ENCODE measurements around the gene RIN3. TPM values are rescaled to one million over a fixed set of nuclear protein-coding genes. Genes with fewer than 3 reads are reported as not detected.

The RIN3 gene
- total and polyA plus RNA-seq, 2 of the 4 experiments (the other 2 are of a cell fraction) = 2.5 to 11.1 TPM

- no peak overlapping the region for H2BK20ac ChIP-seq (ENCODE audit: low read depth, low read length)
- no peak overlapping the region for H2AK5ac ChIP-seq (ENCODE audit: low read depth, low read length)
- CTCF ChIA-PET = no interaction called here
- H3K9ac ChIP-seq (ENCODE audit: low read depth, low read length) = no peak overlapping the region
- POLR2A ChIA-PET (ENCODE audit: unreplicated experiment) = no interaction called here
- DNase-seq (no peak), ATAC-seq (ENCODE audit: low read depth) (no peak)
- H3K14ac ChIP-seq (replicated peaks; ENCODE audit: low read depth, low read length) = no peak overlapping the region
- no peak overlapping the region for H2BK5ac ChIP-seq (ENCODE audit: low read depth, low read length, poor library complexity, severe bottlenecking)
- no peak overlapping the region for H3K56ac ChIP-seq (ENCODE audit: extremely low read depth, insufficient read depth, low read length)
- H3K27ac ChIP-seq (ENCODE audit: insufficient read depth, low read length) = no peak overlapping the region
- H3K18ac ChIP-seq (ENCODE audit: low read depth, low read length) = no peak overlapping the region
- peak overlapping the region; percentile 38 for H2AFZ ChIP-seq (replicated peaks; ENCODE audit: low read length, poor library complexity)
- H3K79me1 ChIP-seq (ENCODE audit: low read depth in 1 of 2, low read length in 2 of 2) = no peaks in the 10 kb centered on the region
- dilution Hi-C loops (cut with HindIII; ENCODE audit: low sequenced_read_pairs, unreplicated experiment) = no loop called here
- intact Hi-C loops (cut with micrococcal nuclease) = no loop called here
- no peak overlapping the region; the same call in 1 of the 2 replicates for H4K91ac ChIP-seq (ENCODE audit: insufficient read depth, low read depth, low read length)
- BruUV-seq (replicated peaks) = no TSS peak
- no peak overlapping the region for H3K4me3 ChIP-seq (ENCODE audit: insufficient read depth, low read depth, low read length)
- H2BK15ac ChIP-seq (ENCODE audit: low read depth, low read length) = no peak overlapping the region
- H3K9me1 ChIP-seq (ENCODE audit: insufficient read depth, low read length) = peaks cover 13% of the 10 kb centered on the region
- no peak overlapping the region for H3K4me2 ChIP-seq (ENCODE audit: low read depth, low read length)
- no peak overlapping the region for H4K5ac ChIP-seq (ENCODE audit: low read depth, low read length)
- 80% methylated on average over 2 of the region's 9 CpGs; no CpG with 5 or more reads in 1 of the 2 experiments for WGBS, 2 experiments (ENCODE audit: extremely low coverage in 2 of 2, insufficient read length in 1 of 2)
- TF ChIP-seq CEBPB (IDR thresholded peaks at IDR 0.05; ENCODE audit: low read depth, low read length) (no peak), MAZ (IDR thresholded peaks at IDR 0.05; ENCODE audit: borderline replicate concordance, low read depth, low read length) (no peak), FOS (IDR thresholded peaks at IDR 0.05; ENCODE audit: low read depth, low read length) (no peak), RAD21 (IDR thresholded peaks at IDR 0.05; ENCODE audit: low read length) (no peak), BHLHE40 (IDR thresholded peaks at IDR 0.05; ENCODE audit: low read depth, low read length) (no peak), RFX5 (IDR thresholded peaks at IDR 0.05; ENCODE audit: low read depth, low read length) (no peak)
- no peak overlapping the region for H3K4ac ChIP-seq (ENCODE audit: low read depth, low read length)
- no peak overlapping the region for H3K23ac ChIP-seq (ENCODE audit: low read depth, low read length)
- no peaks in the 10 kb centered on the region for H3K27me3 ChIP-seq (ENCODE audit: control insufficient read depth, insufficient read depth, low read length)
- in situ Hi-C loops (cut with MboI; ENCODE audit: low sequenced_read_pairs) = no loop called here
- no peak overlapping the region for H2BK120ac ChIP-seq (ENCODE audit: low read depth, low read length)
- H3K36me3 ChIP-seq (ENCODE audit: control insufficient read depth, insufficient read depth, low read length) = no peaks in the 10 kb centered on the region
- H3K4me1 ChIP-seq (ENCODE audit: control insufficient read depth, insufficient read depth, low read length) = peaks cover 6% of the 10 kb centered on the region
- H2AK9ac ChIP-seq (replicated peaks; ENCODE audit: low read depth, low read length, poor library complexity) = no peak overlapping the region
- H3K9me3 ChIP-seq (ENCODE audit: control insufficient read depth, insufficient read depth, low read length) = peaks cover 2% of the 10 kb centered on the region; the same call in 1 of the 2 replicates
- H4K8ac ChIP-seq (ENCODE audit: low read depth in 2 of 2, low read length in 2 of 2) = no peak overlapping the region
- H4K20me1 ChIP-seq (ENCODE audit: insufficient read depth, low read length) = no peaks in the 10 kb centered on the region
These were observed 48.9 kb upstream of the RIN3 start for GRCh38 chr14:92464716-92465115.
